Memory B cell (primary cell): ENCODE measurements around the gene F5.

Experiments used
- ATAC-seq: fragments of 150-1000 bp; cut with Tn5 transposase; 2 replicates; pipeline ENCODE4 v1.10.0; 2021; ENCODE audit warnings: low read depth, mild to moderate bottlenecking, moderate library complexity
- DNase-seq, 2 donors: peaks; one replicate each; pipeline ENCODE4 v3.0.0; 2022; ENCODE audit warnings: low spot score in 2 of 2
- H3K27ac Mint-ChIP-seq: one replicate; pipeline ENCODE4 v1.8.0; 2022; ENCODE audit warnings: mild to moderate bottlenecking, moderate library complexity, mixed read lengths
- H3K27me3 Mint-ChIP-seq: one replicate; pipeline ENCODE4 v1.8.0; 2022; ENCODE audit warnings: mixed read lengths
- H3K36me3 Mint-ChIP-seq: one replicate; pipeline ENCODE4 v1.8.0; 2022; ENCODE audit warnings: mild to moderate bottlenecking, mixed read lengths
- H3K4me1 Mint-ChIP-seq: one replicate; pipeline ENCODE4 v1.8.0; 2022; ENCODE audit warnings: mixed read lengths
- H3K4me3 Mint-ChIP-seq: one replicate; pipeline ENCODE4 v1.8.0; 2022; ENCODE audit warnings: mild to moderate bottlenecking, moderate library complexity, mixed read lengths
- H3K9me3 Mint-ChIP-seq: one replicate; pipeline ENCODE4 v1.8.0; 2022; ENCODE audit warnings: mixed read lengths

F5 gene

GRCh38 chr1:169604781-169605560 is 18.7 kb upstream of the F5 start:
- Mint-ChIP-seq H3K27me3 (no peaks in the 10 kb centered on the region), H3K36me3 (no peaks in the 10 kb centered on the region), H3K27ac (peak overlapping the region; percentile 67), H3K4me1 (peaks cover 42% of the 10 kb centered on the region), H3K4me3 (peak overlapping the region; percentile 33), H3K9me3 (no peaks in the 10 kb centered on the region)
- ATAC-seq (peak; percentile 81), DNase-seq (no peak)

GRCh38 chr1:169601096-169601881 is 15.0 kb upstream of the F5 start:
- peak in 1 of 2 donors; percentile 14 for DNase-seq
- Mint-ChIP-seq H3K36me3 (no peaks in the 10 kb centered on the region), H3K27ac (no peak overlapping the region), H3K27me3 (no peaks in the 10 kb centered on the region), H3K4me3 (no peak overlapping the region), H3K4me1 (peaks cover 35% of the 10 kb centered on the region), H3K9me3 (no peaks in the 10 kb centered on the region)
- peak; percentile 40 for ATAC-seq

- ATAC-seq (no peak), DNase-seq (no peak)
- no peak overlapping the region for H3K4me3 Mint-ChIP-seq
These were observed 9.8 kb upstream of the F5 start for GRCh38 chr1:169595764-169596711.

GRCh38 chr1:169594391-169594790 is 8.1 kb upstream of the F5 start:
- ATAC-seq: no peak

More at GRCh38 chr1:169595764-169596711, 9.8 kb upstream of the F5 start:
- H3K9me3 Mint-ChIP-seq: no peaks in the 10 kb centered on the region
- H3K27me3 Mint-ChIP-seq: no peaks in the 10 kb centered on the region
- H3K4me1 Mint-ChIP-seq: peaks cover 4% of the 10 kb centered on the region
- H3K36me3 Mint-ChIP-seq: no peaks in the 10 kb centered on the region
- H3K27ac Mint-ChIP-seq: no peak overlapping the region

DNA sequence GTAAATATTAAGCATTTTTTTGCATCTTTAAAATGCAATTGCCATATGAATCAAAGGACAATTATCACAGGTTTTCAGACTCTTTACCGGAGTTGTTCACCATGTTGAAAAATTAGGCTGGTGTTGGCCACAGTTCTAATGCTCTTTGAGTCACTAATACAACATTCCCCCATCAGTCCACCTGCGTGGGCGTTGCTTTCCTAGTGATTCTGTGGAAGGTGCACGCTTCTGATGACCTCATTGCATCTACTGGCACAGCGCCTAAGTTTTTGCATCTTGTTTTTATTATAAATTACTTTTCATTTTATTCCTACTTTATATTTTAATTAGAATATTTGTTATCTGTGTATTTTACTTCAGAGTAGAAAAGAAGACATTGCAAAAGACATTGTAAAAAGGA is 4.7 kb upstream of the F5 start:
- Mint-ChIP-seq H3K4me1 (peaks cover 6% of the 10 kb centered on the region), H3K27ac (no peak overlapping the region)

More at GRCh38 chr1:169594391-169594790, 8.1 kb upstream of the F5 start:
- DNase-seq: no peak
- H3K27me3 Mint-ChIP-seq: no peaks in the 10 kb centered on the region
- H3K9me3 Mint-ChIP-seq: no peaks in the 10 kb centered on the region
- H3K4me3 Mint-ChIP-seq: no peak overlapping the region
- no peaks in the 10 kb centered on the region for H3K4me1 Mint-ChIP-seq
- H3K27ac Mint-ChIP-seq: no peak overlapping the region
- no peaks in the 10 kb centered on the region for H3K36me3 Mint-ChIP-seq

DNA sequence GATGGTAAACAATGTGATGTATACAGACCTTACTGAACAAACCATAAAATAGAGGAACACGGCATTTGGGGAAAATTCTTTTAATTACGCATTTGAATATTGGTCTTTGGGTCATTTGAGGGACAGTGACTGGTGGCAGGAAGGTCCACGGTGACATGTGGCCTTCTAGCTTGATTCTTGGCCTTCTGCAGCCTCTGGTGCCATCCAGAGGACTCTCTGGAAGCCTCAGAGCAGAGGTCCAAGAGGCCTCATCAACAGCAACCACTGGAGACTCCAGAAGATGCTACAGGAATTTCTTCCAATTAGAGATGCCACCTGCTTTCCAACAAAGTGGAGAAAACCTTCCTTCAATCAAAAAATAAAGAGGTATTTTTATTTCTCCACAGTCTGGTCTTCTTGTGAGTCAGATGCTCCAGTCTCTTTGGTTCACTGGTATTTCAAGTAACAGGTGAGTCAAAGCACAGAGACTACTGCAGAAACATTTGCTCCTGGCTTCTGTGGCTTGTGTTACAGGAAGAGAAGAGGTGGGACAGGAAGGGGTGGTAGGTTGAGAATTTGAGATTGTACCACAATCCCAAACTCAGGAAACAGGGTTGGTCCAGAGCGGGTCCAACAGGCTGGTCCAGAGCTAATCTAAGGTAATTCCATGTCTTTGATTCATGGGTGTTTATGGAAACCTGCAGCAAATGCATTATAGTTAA is 2.7 kb upstream of the F5 start:
- Mint-ChIP-seq H3K36me3 (no peaks in the 10 kb centered on the region), H3K4me3 (no peak overlapping the region), H3K9me3 (no peaks in the 10 kb centered on the region), H3K27ac (no peak overlapping the region), H3K4me1 (peaks cover 6% of the 10 kb centered on the region), H3K27me3 (peaks cover 3% of the 10 kb centered on the region)
- ATAC-seq (no peak), DNase-seq (no peak)

More for the DNA sequence above, 4.7 kb upstream of the F5 start:
- no peak overlapping the region for H3K4me3 Mint-ChIP-seq
- ATAC-seq (no peak), DNase-seq (no peak)
- no peaks in the 10 kb centered on the region for H3K9me3 Mint-ChIP-seq
- no peaks in the 10 kb centered on the region for H3K36me3 Mint-ChIP-seq
- H3K27me3 Mint-ChIP-seq: peaks cover 1% of the 10 kb centered on the region

DNA sequence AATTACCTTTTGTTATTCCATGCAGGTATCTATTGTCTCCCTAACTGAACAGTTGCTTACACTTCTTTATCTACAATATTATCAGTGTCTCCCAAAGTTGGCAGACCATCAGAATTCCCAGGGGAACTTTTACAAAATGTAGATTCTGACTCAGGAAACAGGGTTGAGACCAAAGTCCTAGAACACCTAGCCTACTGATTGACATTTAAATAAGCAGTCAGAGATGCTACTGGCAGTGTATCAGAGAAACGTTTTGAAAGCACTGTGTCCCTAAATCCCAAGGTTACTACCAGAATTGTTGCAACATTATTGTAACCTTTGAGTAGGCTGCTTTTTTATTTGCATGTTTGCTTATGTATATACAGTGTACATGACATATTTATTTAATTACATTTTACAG is 1.8 kb upstream of the F5 start:
- H3K27ac Mint-ChIP-seq: no peak overlapping the region
- DNase-seq (no peak), ATAC-seq (no peak)
- H3K27me3 Mint-ChIP-seq: peaks cover 5% of the 10 kb centered on the region
- no peaks in the 10 kb centered on the region for H3K36me3 Mint-ChIP-seq
- H3K4me3 Mint-ChIP-seq: no peak overlapping the region
- peaks cover 6% of the 10 kb centered on the region for H3K4me1 Mint-ChIP-seq
- no peaks in the 10 kb centered on the region for H3K9me3 Mint-ChIP-seq

DNA sequence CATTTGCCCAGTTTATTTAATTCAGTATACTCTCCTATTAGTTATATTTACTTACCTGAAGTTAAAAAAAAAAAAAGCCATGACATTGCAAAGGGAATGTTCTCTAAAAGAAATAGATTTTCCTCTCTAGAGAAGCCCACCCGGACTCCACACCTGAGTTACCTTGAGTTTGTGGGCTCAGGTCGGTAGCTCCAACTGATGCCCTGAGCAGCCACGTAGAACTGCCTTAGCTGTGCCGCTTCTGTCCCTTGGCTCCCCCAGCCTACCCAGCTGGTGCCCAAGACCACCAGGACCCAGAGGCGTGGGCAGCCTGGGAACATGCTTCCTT is 250 bp downstream of the F5 start:
- ATAC-seq (peak; percentile 40), DNase-seq (no peak)
- Mint-ChIP-seq H3K27me3 (peaks cover 5% of the 10 kb centered on the region), H3K36me3 (no peaks in the 10 kb centered on the region), H3K4me3 (peak overlapping the region; percentile 65), H3K9me3 (no peaks in the 10 kb centered on the region), H3K4me1 (peaks cover 6% of the 10 kb centered on the region), H3K27ac (no peak overlapping the region)

DNA sequence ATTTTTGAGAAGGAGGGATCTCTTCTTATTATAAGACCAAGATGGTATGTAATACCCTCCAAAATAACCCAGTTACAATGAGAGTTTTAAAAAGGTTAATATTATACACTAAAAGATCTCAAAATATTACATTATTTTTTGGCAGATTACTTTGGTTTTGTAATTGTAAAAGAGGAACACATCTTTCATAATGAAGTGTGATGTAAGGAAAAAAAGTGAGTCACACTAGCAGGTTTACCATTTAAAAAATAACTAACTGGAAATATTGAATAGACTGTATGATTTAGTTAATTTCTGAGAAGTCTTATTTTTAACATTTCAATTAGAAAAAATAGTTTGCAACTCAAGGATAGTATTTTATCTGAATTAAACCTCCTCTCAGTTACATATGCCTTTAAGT is 1.1 kb downstream of the F5 start:
- Mint-ChIP-seq H3K4me3 (no peak overlapping the region), H3K9me3 (no peaks in the 10 kb centered on the region), H3K36me3 (no peaks in the 10 kb centered on the region), H3K27me3 (peaks cover 5% of the 10 kb centered on the region), H3K27ac (no peak overlapping the region), H3K4me1 (peaks cover 6% of the 10 kb centered on the region)
- DNase-seq (no peak), ATAC-seq (no peak)

GRCh38 chr1:169584483-169585144 is 1.7 kb downstream of the F5 start:
- Mint-ChIP-seq H3K27ac (no peak overlapping the region), H3K4me3 (no peak overlapping the region), H3K36me3 (no peaks in the 10 kb centered on the region), H3K4me1 (peaks cover 6% of the 10 kb centered on the region), H3K27me3 (peaks cover 5% of the 10 kb centered on the region), H3K9me3 (no peaks in the 10 kb centered on the region)
- no peak for ATAC-seq
- no peak for DNase-seq

DNA sequence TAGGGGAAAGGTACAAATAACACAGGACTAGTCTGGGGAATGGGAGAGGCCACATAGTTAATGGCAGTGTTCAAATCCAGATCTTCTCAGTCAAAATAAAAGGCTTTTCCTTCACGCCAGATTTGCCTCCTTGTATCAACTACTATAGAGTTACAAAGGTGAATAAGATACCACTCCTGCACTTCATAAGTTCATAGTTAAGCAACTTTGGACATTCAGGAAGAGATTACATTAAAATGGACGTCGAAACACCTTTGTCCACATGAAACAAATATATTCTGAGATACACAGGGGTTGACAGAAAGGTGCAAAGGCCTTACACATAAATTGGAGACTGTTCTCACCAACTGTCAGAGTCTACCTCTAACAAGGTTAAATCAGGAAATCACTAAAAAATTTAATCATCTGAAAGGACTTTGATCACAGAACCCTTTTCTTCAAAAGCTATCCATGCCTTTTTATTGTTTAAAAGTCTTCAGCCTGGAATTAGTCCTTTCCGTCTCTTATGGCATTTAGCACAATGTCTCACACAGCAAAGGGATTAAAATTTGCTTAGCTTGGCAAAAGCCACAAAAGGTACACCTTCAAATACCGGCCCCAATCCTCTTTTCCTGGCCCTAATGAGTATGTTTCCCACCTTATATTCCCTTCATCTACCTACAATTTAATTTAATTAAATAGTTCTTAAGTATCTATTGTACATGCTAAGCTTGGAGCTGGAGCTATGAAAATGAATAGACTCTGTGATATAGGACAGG is 8.1 kb downstream of the F5 start:
- Mint-ChIP-seq H3K27me3 (peaks cover 2% of the 10 kb centered on the region), H3K36me3 (no peaks in the 10 kb centered on the region), H3K4me1 (no peaks in the 10 kb centered on the region), H3K9me3 (no peaks in the 10 kb centered on the region), H3K27ac (no peak overlapping the region), H3K4me3 (no peak overlapping the region)
- ATAC-seq (no peak), DNase-seq (no peak)

GRCh38 chr1:169576935-169577331 is 9.3 kb downstream of the F5 start:
- no peaks in the 10 kb centered on the region for H3K36me3 Mint-ChIP-seq
- H3K4me3 Mint-ChIP-seq: no peak overlapping the region
- H3K9me3 Mint-ChIP-seq: no peaks in the 10 kb centered on the region
- no peaks in the 10 kb centered on the region for H3K4me1 Mint-ChIP-seq
- peaks cover 2% of the 10 kb centered on the region for H3K27me3 Mint-ChIP-seq
- DNase-seq (no peak), ATAC-seq (no peak)
- H3K27ac Mint-ChIP-seq: no peak overlapping the region
